ENCODE data around the gene TLK2.

The TLK2 gene

DNA sequence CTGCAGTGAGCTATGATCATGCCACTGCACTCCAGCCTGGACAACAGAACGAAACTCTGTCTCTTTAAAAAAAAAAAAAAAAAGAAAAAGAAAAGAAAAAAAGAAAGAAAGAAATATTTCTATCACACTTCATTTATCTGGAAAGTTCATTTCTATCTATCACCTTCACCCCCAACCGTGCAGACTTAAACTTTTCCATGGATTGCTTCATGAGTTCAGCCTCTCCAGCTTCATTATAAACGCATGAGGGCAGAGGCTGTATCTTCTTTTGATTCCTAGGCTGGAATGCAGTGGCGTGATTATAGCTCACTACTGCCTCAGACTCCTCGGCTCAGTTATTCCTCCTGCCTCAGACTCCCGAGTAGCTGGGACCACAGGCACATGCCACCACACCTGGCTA is 177.0 kb downstream of the TLK2 start:
- no peak overlapping the region for H3K4me3 ChIP-seq (ENCODE audit: low read length)
- no peak overlapping the region for H2AFZ ChIP-seq (ENCODE audit: low read depth, low read length)
- peaks cover 5% of the 10 kb centered on the region for H3K36me3 ChIP-seq (ENCODE audit: insufficient read depth, low read length)
- H3K27me3 ChIP-seq (ENCODE audit: insufficient read depth, low read length): no peaks in the 10 kb centered on the region
- H3K9me3 ChIP-seq (ENCODE audit: low read length): peaks cover 1% of the 10 kb centered on the region
- peaks cover 44% of the 10 kb centered on the region for H3K4me1 ChIP-seq (ENCODE audit: insufficient read depth, low read length)

DNA sequence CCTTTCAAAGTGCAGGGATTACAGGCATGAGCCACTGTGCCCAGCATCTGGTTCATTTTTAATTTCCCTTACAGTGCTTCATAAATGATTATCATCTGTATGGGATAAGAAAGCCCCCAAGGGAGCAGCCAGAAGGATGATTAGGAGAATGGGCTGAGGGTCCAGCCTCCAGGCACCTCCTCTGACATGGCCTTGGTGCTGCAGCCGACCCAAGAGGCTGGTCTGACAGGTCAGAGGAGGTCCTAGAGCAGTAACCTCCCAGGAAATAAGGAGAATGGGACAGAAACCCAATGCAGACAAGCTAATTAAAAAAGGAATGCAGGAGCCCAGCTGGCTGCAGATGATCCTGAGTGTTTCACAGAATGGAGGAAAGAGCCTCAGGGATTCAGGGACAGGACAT is 177.8 kb downstream of the TLK2 start:
- peaks cover 1% of the 10 kb centered on the region for H3K9me3 ChIP-seq (ENCODE audit: low read length)
- H3K4me1 ChIP-seq (ENCODE audit: insufficient read depth, low read length): peaks cover 44% of the 10 kb centered on the region
- peaks cover 5% of the 10 kb centered on the region for H3K36me3 ChIP-seq (ENCODE audit: insufficient read depth, low read length)
- no peak overlapping the region for H3K4me3 ChIP-seq (ENCODE audit: low read length)
- no peaks in the 10 kb centered on the region for H3K27me3 ChIP-seq (ENCODE audit: insufficient read depth, low read length)
- no peak overlapping the region for H2AFZ ChIP-seq (ENCODE audit: low read depth, low read length)

DNA sequence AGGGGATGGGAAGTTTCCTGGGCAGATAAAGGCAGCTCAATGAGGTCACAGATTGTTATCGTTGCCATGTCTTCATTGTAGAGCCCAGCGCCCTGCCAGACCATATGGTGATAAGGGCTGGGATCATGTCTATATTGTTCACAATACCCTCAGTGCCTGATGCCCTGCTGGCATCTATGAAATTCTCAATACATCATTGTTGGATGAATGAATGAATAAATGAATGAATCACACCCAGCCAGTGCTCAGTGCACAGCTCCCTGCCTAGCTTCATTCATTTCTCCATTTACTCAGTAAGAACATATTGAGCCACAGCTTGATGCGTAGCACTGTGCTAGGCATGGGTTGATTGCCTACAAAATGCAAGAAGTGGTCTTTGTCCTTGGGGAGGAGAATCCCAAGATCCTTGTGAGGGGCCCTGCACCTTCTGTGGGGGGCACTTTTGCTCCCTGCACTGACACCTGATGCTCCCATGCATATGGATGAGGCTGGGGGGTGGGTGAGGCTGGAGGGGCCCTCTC is 178.6 kb downstream of the TLK2 start:
- Histone ChIP-seq H3K36me3 (ENCODE audit: insufficient read depth, low read length) (peaks cover 5% of the 10 kb centered on the region), H3K9me3 (ENCODE audit: low read length) (peaks cover 1% of the 10 kb centered on the region), H3K4me1 (ENCODE audit: insufficient read depth, low read length) (peaks cover 40% of the 10 kb centered on the region), H3K4me3 (ENCODE audit: low read length) (no peak overlapping the region), H3K27me3 (ENCODE audit: insufficient read depth, low read length) (no peaks in the 10 kb centered on the region), H2AFZ (ENCODE audit: low read depth, low read length) (no peak overlapping the region)

DNA sequence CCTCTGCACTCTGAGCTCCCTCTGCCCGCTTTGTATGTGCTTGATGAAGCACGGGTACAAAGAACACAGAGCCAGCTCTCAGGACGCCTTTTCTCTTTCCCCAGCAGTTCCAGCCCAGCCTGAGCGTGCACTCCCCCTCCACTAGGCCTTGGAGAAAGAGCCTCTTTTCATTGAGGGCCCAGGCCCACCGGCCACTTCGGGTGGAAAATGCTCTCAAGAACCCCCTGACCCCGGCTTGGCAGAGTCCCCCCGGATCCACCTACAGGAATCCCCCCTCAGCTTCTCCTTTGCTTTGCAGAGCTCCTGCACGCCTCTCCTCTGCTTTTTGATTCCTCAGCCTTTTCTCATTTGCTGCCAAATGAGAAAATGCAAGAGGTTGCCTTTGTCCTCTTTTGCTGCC is 179.1 kb downstream of the TLK2 start:
- peaks cover 5% of the 10 kb centered on the region for H3K36me3 ChIP-seq (ENCODE audit: insufficient read depth, low read length)
- no peak overlapping the region for H2AFZ ChIP-seq (ENCODE audit: low read depth, low read length)
- no peak overlapping the region for H3K4me3 ChIP-seq (ENCODE audit: low read length)
- peaks cover 1% of the 10 kb centered on the region for H3K9me3 ChIP-seq (ENCODE audit: low read length)
- no peaks in the 10 kb centered on the region for H3K27me3 ChIP-seq (ENCODE audit: insufficient read depth, low read length)
- peaks cover 36% of the 10 kb centered on the region for H3K4me1 ChIP-seq (ENCODE audit: insufficient read depth, low read length)

DNA sequence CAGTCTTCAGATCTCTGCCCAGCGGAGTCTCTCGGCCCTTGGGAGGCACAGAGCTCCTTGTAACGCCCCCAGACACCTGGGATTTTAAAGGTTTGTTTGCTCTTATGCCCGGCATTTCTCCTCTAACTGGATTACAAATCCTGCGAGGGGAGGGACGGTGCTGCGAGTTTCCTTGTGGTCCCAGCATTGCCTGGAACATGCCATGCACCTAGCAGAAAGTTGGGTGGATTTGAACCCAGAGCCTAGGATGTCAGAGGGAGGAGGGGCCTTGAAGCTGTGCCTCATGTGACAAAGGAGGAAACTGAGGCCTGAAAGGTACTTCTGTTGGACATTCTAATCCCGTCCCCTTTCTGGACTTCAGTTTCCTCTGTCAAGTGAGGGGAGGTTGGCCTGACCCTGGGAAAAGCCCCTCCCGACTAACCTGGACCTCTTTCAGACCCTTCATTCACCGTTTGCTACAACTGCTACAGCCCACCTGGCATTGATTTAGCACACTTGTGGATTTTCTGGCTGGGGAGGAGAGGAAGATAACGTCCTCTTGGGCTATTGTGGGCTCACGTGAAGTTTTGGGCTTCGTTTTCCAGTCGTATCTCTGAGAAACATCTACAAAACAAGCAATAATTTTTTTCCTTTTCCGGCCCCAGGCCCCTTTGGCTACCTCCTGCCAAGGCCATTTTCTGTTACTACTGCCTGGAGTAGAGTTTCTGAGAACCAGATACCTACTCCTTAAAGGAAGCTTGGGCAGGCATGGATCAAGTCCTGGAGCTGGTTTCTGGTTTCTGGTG is 179.7 kb downstream of the TLK2 start:
- Histone ChIP-seq H2AFZ (ENCODE audit: low read depth, low read length) (no peak overlapping the region), H3K4me1 (ENCODE audit: insufficient read depth, low read length) (peaks cover 31% of the 10 kb centered on the region), H3K4me3 (ENCODE audit: low read length) (no peak overlapping the region), H3K36me3 (ENCODE audit: insufficient read depth, low read length) (peaks cover 5% of the 10 kb centered on the region), H3K27me3 (ENCODE audit: insufficient read depth, low read length) (no peaks in the 10 kb centered on the region), H3K9me3 (ENCODE audit: low read length) (peaks cover 1% of the 10 kb centered on the region)

DNA sequence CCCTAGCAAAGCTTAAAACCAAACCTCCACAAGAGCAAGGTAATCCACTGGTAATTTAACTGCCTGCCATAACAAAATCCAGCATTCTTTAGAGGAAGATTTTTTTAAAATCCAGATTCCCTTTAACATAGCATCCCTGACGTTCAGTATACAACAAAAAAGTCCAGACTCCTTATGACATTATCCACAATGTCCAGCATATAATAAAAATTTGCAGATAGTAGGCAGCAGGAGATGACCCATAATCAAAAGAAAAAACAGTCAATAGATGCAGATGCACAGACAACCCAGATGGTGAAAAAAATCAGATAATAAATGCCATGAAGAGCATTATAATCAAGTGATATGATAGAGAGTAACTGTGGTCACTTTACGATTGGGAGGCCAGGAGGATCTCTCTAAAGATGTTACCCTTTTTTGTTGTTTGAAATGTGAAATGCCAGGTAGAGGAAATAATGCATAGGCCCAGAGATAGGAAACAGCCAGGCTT is 182.0 kb downstream of the TLK2 start:
- peaks cover 12% of the 10 kb centered on the region for H3K36me3 ChIP-seq (ENCODE audit: insufficient read depth, low read length)
- peaks cover 16% of the 10 kb centered on the region for H3K4me1 ChIP-seq (ENCODE audit: insufficient read depth, low read length)
- no peaks in the 10 kb centered on the region for H3K27me3 ChIP-seq (ENCODE audit: insufficient read depth, low read length)
- no peak overlapping the region for H3K4me3 ChIP-seq (ENCODE audit: low read length)
- H3K9me3 ChIP-seq (ENCODE audit: low read length): peaks cover 1% of the 10 kb centered on the region
- H2AFZ ChIP-seq (ENCODE audit: low read depth, low read length): no peak overlapping the region

DNA sequence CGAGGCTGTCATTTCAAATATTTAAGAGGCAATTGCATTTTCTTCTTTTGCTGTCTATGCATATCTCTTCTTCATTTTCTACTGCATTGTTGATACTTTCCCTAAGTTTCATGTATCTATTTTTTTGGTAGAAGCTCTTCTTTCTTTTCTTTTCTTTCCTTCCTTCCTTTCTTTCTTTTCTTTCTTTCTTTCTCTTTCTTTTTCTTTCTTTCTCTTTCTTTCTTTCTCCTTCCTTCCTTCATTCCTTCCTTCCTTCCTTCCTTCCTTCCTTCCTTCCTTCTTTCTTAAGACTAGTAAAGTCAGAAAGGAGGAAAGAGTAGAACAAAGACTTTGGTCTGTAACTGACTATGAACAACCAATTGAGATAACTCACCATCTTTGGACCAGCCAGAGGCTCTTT is 182.7 kb downstream of the TLK2 start:
- no peak overlapping the region for H3K4me3 ChIP-seq (ENCODE audit: low read length)
- H2AFZ ChIP-seq (ENCODE audit: low read depth, low read length): no peak overlapping the region
- peaks cover 16% of the 10 kb centered on the region for H3K36me3 ChIP-seq (ENCODE audit: insufficient read depth, low read length)
- peaks cover 1% of the 10 kb centered on the region for H3K9me3 ChIP-seq (ENCODE audit: low read length)
- H3K4me1 ChIP-seq (ENCODE audit: insufficient read depth, low read length): peaks cover 16% of the 10 kb centered on the region
- no peaks in the 10 kb centered on the region for H3K27me3 ChIP-seq (ENCODE audit: insufficient read depth, low read length)

DNA sequence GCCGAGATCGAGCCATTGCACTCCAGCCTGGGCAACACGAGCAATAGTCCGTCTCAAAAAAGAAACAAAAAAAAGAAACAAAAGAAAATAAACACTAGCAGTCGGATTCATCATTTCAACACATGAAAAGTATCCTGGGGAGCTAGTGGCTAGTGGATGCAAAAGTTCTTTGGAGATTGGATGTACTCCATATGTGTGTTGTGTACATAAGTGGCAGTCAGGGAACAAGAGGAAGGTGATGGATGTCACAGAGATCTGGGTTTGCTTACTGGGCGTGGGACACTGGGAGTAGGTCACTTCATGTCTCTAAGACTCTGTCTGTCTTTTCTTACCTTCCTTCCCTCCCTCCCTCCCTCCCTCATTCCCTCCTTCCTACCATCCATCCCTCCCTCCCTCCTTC is 184.2 kb downstream of the TLK2 start:
- peaks cover 22% of the 10 kb centered on the region for H3K36me3 ChIP-seq (ENCODE audit: insufficient read depth, low read length)
- H3K4me3 ChIP-seq (ENCODE audit: low read length): no peak overlapping the region
- no peaks in the 10 kb centered on the region for H3K27me3 ChIP-seq (ENCODE audit: insufficient read depth, low read length)
- H3K4me1 ChIP-seq (ENCODE audit: insufficient read depth, low read length): peaks cover 4% of the 10 kb centered on the region
- no peak overlapping the region for H2AFZ ChIP-seq (ENCODE audit: low read depth, low read length)
- H3K9me3 ChIP-seq (ENCODE audit: low read length): peaks cover 1% of the 10 kb centered on the region
